GM21825 (cell line): ENCODE results near the gene KATNB1.
"Not testable (repeated sequence)": the region's sequence is repeated elsewhere in the genome, so short reads cannot be mapped to it uniquely, and the experiment has no call there.

ENCODE experiments used
- ATAC-seq: cut with Tn5 transposase; IDR thresholded peaks from one replicate; pipeline ENCODE4 v1.9.1; 2021; ENCODE audit warnings: mild to moderate bottlenecking, moderate library complexity; ENCODE audit not compliant: unreplicated experiment

Gene KATNB1

GRCh38 chr16:57786632-57787518, 51.3 kb downstream of the KATNB1 start:
- ATAC-seq: no peak

GRCh38 chr16:57787519-57787905, 51.9 kb downstream of the KATNB1 start:
- no peak for ATAC-seq

- no peak for ATAC-seq
These were observed 52.8 kb downstream of the KATNB1 start for GRCh38 chr16:57788252-57788841.

GRCh38 chr16:57788951-57789350, 53.4 kb downstream of the KATNB1 start:
- no peak for ATAC-seq

- no peak for ATAC-seq
These were observed 55.8 kb downstream of the KATNB1 start for GRCh38 chr16:57791195-57791892.

- no peak for ATAC-seq
These were observed 56.4 kb downstream of the KATNB1 start for GRCh38 chr16:57791893-57792461.

GRCh38 chr16:57794849-57795430, 59.4 kb downstream of the KATNB1 start:
- no peak for ATAC-seq

- ATAC-seq: no peak
These were observed 59.9 kb downstream of the KATNB1 start for GRCh38 chr16:57795431-57795878.

- ATAC-seq: not testable (repeated sequence)
These were observed 60.4 kb downstream of the KATNB1 start for GRCh38 chr16:57796014-57796413.

GRCh38 chr16:57797216-57797525, 61.6 kb downstream of the KATNB1 start:
- ATAC-seq: no peak

GRCh38 chr16:57797526-57798266, 62.1 kb downstream of the KATNB1 start:
- ATAC-seq: no peak

GRCh38 chr16:57798267-57798810, 62.8 kb downstream of the KATNB1 start:
- ATAC-seq: no peak

- no peak for ATAC-seq
These were observed 63.5 kb downstream of the KATNB1 start for GRCh38 chr16:57798953-57799599.

- ATAC-seq: no peak
These were observed 64.1 kb downstream of the KATNB1 start for GRCh38 chr16:57799600-57800199.

- no peak for ATAC-seq
These were observed 64.9 kb downstream of the KATNB1 start for GRCh38 chr16:57800200-57801097.

- ATAC-seq: no peak
These were observed 65.7 kb downstream of the KATNB1 start for GRCh38 chr16:57801098-57801808.

GRCh38 chr16:57801809-57802340, 66.3 kb downstream of the KATNB1 start:
- ATAC-seq: no peak
